ENCODE data around the gene MAP1LC3B. TPM values are rescaled to one million over a fixed set of nuclear protein-coding genes. Genes with fewer than 3 reads are reported as not detected.

Gene MAP1LC3B
- polyA plus RNA-seq, 2 of the 4 experiments (the other 2 are of a cell fraction), result 52.3 to 94.1 TPM

- ChIA-PET POLR2A (no interaction called here), CTCF (no interaction called here)
- ATAC-seq (no peak), DNase-seq (ENCODE audit: low read depth in 1 of 2, low spot score in 1 of 2) (no peak), FAIRE-seq (no peak)
- Histone ChIP-seq H3K27ac (no peak overlapping the region), H3K9me3 (no peaks in the 10 kb centered on the region), H3K4me2 (no peak overlapping the region), H3K4me1 (no peaks in the 10 kb centered on the region), H3K4me3 (no peak overlapping the region)
- 94% methylated on average over 21 of the region's 21 CpGs for WGBS (ENCODE audit: missing lambda C conversion rate)
- no peak for TF ChIP-seq CHD4 (IDR thresholded peaks at IDR 0.05; ENCODE audit: borderline replicate concordance)
- TF ChIP-seq ESRRA (IDR thresholded peaks at IDR 0.05; ENCODE audit: borderline replicate concordance, low read length), result no peak
- TF ChIP-seq ZSCAN20 (CRISPR knock-in tag; IDR thresholded peaks at IDR 0.05), result no peak
- TF ChIP-seq MAZ (IDR thresholded peaks at IDR 0.05; ENCODE audit: borderline replicate concordance, low read depth, low read length), result no peak
- no peak for TF ChIP-seq MYC (IDR thresholded peaks at IDR 0.05; ENCODE audit: borderline replicate concordance, low read length)
Measured at GRCh38 chr16:87346517-87347060, 45.5 kb upstream of the MAP1LC3B start.

- DNase-seq (ENCODE audit: low read depth in 1 of 2, low spot score in 1 of 2) (no peak), FAIRE-seq (no peak), ATAC-seq (peak in 1 of 2 experiments; percentile 52; a peak in 3 of 6 replicates)
- H3K9me3 ChIP-seq, result no peaks in the 10 kb centered on the region
- TF ChIP-seq CEBPB (IDR thresholded peaks at IDR 0.05), result no peak
- TF ChIP-seq TFCP2L1 (CRISPR knock-in tag; IDR thresholded peaks at IDR 0.05), result no peak
- no peak for TF ChIP-seq RARB (CRISPR knock-in tag; IDR thresholded peaks at IDR 0.05)
- no peak for TF ChIP-seq PHF8 (IDR thresholded peaks at IDR 0.05; ENCODE audit: borderline replicate concordance, low read depth)
- TF ChIP-seq SREBF2 (IDR thresholded peaks at IDR 0.05), result no peak
- TF ChIP-seq CBX8 (IDR thresholded peaks at IDR 0.05), result no peak
- TF ChIP-seq CBX2 (IDR thresholded peaks at IDR 0.05; ENCODE audit: borderline replicate concordance, low read depth), result no peak
- 92% methylated on average over 13 of the region's 13 CpGs for WGBS (ENCODE audit: missing lambda C conversion rate)
- POLR2A ChIA-PET, result no interaction called here
- H3K4me3 ChIP-seq, result no peak overlapping the region
- no peak overlapping the region for H3K4me2 ChIP-seq
- CTCF ChIA-PET, result interaction anchor here (0.6 to 1.9 kb wide), 3 partner anchors 13 to 100 kb away, joined by 3 to 7 read pairs (median 4); no protein-coding TSS in a partner anchor
- H3K4me1 ChIP-seq, result no peaks in the 10 kb centered on the region
- H3K27ac ChIP-seq, result no peak overlapping the region
Measured at GRCh38 chr16:87347932-87348615, 44.1 kb upstream of the MAP1LC3B start.

DNA sequence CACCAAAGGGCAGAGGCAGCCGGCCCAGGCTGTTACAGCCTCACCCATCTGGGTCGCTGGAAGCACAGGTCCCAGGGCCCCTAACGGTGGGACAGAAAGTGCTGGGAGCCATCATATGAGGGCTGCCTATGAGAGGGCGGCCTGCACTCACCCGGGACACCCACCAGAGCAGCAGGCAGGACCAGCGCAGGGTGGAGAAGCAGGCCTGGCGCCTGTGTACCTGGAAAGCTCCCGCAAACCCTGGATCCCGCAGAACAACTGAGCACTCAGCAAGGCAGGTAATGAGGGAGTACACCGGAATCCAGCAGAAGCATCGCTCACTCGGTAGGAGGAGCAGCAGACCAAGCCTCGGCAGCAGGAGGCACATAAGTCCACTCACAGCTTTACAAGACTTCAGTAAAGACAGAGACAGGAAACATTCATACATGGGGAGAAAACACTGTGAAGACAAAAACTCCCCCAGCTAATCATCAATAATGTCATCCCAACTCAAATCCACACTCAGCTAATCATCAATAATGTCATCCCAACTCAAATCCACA, 43.4 kb upstream of the MAP1LC3B start:
- Histone ChIP-seq H3K4me3 (no peak overlapping the region), H3K4me2 (no peak overlapping the region), H3K4me1 (no peaks in the 10 kb centered on the region), H3K9me3 (no peaks in the 10 kb centered on the region), H3K27ac (no peak overlapping the region)
- TF ChIP-seq, protein P1, sequence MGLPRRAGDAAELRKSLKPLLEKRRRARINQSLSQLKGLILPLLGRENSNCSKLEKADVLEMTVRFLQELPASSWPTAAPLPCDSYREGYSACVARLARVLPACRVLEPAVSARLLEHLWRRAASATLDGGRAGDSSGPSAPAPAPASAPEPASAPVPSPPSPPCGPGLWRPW (IDR thresholded peaks at IDR 0.05), result no peak
- TF ChIP-seq, protein P2, sequence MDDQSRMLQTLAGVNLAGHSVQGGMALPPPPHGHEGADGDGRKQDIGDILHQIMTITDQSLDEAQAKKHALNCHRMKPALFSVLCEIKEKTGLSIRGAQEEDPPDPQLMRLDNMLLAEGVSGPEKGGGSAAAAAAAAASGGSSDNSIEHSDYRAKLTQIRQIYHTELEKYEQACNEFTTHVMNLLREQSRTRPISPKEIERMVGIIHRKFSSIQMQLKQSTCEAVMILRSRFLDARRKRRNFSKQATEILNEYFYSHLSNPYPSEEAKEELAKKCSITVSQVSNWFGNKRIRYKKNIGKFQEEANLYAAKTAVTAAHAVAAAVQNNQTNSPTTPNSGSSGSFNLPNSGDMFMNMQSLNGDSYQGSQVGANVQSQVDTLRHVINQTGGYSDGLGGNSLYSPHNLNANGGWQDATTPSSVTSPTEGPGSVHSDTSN (IDR thresholded peaks at IDR 0.05), result no peak
- TF ChIP-seq EHMT2 (IDR thresholded peaks at IDR 0.05; ENCODE audit: low read depth) (no peak), EHF (CRISPR knock-in tag; IDR thresholded peaks at IDR 0.05) (no peak), RAD21 (conservative IDR thresholded peaks at IDR 0.05 in 1 of 2, IDR thresholded peaks at IDR 0.05 in 1 of 2) (no peak)
- no peak for ATAC-seq
- WGBS (ENCODE audit: missing lambda C conversion rate), result 92% methylated on average over 8 of the region's 13 CpGs
- DNase-seq (ENCODE audit: low read depth in 1 of 2, low spot score in 1 of 2), result no peak
- ChIA-PET POLR2A (no interaction called here), CTCF (interaction anchor here (1.3 to 1.9 kb wide), 5 partner anchors 10 to 25 kb away, joined by 3 to 7 read pairs (median 4); no protein-coding TSS in a partner anchor)
- FAIRE-seq, result no peak

GRCh38 chr16:87350031-87350430, 42.1 kb upstream of the MAP1LC3B start:
- ATAC-seq, result no peak
- POLR2A ChIA-PET, result no interaction called here
- CTCF ChIA-PET, result interaction anchor here (0.5 to 1.9 kb wide), 5 partner anchors 11 to 467 kb away, joined by 3 to 7 read pairs (median 4); no protein-coding TSS in a partner anchor
- DNase-seq (ENCODE audit: low read depth in 1 of 2, low spot score in 1 of 2), result no peak
- Histone ChIP-seq H3K9me3 (no peaks in the 10 kb centered on the region), H3K27ac (no peak overlapping the region), H3K4me1 (no peaks in the 10 kb centered on the region), H3K4me2 (no peak overlapping the region), H3K4me3 (no peak overlapping the region)
- 80% methylated on average over 8 of the region's 8 CpGs for WGBS (ENCODE audit: missing lambda C conversion rate)
- no peak for FAIRE-seq
- TF ChIP-seq ZNF302 (CRISPR knock-in tag; IDR thresholded peaks at IDR 0.05), result no peak
- no peak for TF ChIP-seq MAFK (IDR thresholded peaks at IDR 0.05; ENCODE audit: partially characterized antibody)
- TF ChIP-seq FOSB (CRISPR knock-in tag; IDR thresholded peaks at IDR 0.05), result no peak
- TF ChIP-seq POLR2A (IDR thresholded peaks at IDR 0.05; ENCODE audit: low read length), result no peak
- TF ChIP-seq JUN (IDR thresholded peaks at IDR 0.05), result no peak
- no peak for TF ChIP-seq ZFP36 (IDR thresholded peaks at IDR 0.05; ENCODE audit: borderline replicate concordance, partially characterized antibody)
- TF ChIP-seq KDM5A (IDR thresholded peaks at IDR 0.05), result no peak
- no peak for TF ChIP-seq NR3C1 (IDR thresholded peaks at IDR 0.05)
- no peak for TF ChIP-seq MYC (IDR thresholded peaks at IDR 0.05; ENCODE audit: borderline replicate concordance, low read length)
- TF ChIP-seq MAZ (IDR thresholded peaks at IDR 0.05; ENCODE audit: borderline replicate concordance, low read depth, low read length), result no peak
- TF ChIP-seq TFCP2L1 (CRISPR knock-in tag; IDR thresholded peaks at IDR 0.05), result no peak
- no peak for TF ChIP-seq HMGXB4 (CRISPR knock-in tag; IDR thresholded peaks at IDR 0.05; ENCODE audit: borderline replicate concordance)
- TF ChIP-seq, protein P3, sequence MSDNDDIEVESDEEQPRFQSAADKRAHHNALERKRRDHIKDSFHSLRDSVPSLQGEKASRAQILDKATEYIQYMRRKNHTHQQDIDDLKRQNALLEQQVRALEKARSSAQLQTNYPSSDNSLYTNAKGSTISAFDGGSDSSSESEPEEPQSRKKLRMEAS (IDR thresholded peaks at IDR 0.05), result no peak
- no peak for TF ChIP-seq RCOR1 (IDR thresholded peaks at IDR 0.05; ENCODE audit: low read depth, low read length)
- TF ChIP-seq KDM1A (IDR thresholded peaks at IDR 0.05; ENCODE audit: low read depth), result no peak

Data from A549 (cell line).